T-helper 1 cell treated with Interleukin-12 subunit alpha and Interleukin-12 subunit beta and Interleukin-4 antibody, amounts not matched to agents 30 μg/mL and 1 μg/mL, for 36 hours (primary cell): ENCODE results near the gene HSF2BP.
"Not testable (repeated sequence)": the region's sequence is repeated elsewhere in the genome, so short reads cannot be mapped to it uniquely, and the experiment has no call there.

ENCODE experiments used
- H3K27ac Mint-ChIP-seq: one replicate; pipeline ENCODE4 v1.8.0; 2021; ENCODE audit warnings: mild to moderate bottlenecking, mixed read lengths
- H3K27me3 Mint-ChIP-seq: one replicate; pipeline ENCODE4 v1.8.0; 2021; ENCODE audit warnings: low read depth, mixed read lengths
- H3K36me3 Mint-ChIP-seq: one replicate; pipeline ENCODE4 v1.8.0; 2021; ENCODE audit warnings: low read depth, mixed read lengths
- H3K4me1 Mint-ChIP-seq: one replicate; pipeline ENCODE4 v1.8.0; 2021; ENCODE audit warnings: low read depth, mixed read lengths
- H3K4me3 Mint-ChIP-seq: one replicate; pipeline ENCODE4 v1.8.0; 2021; ENCODE audit warnings: mild to moderate bottlenecking, moderate library complexity, mixed read lengths
- H3K9me3 Mint-ChIP-seq: one replicate; pipeline ENCODE4 v1.8.0; 2021; ENCODE audit warnings: mixed read lengths

The HSF2BP gene

GRCh38 chr21:43692949-43693348 lies 33.7 kb upstream of the HSF2BP start:
- H3K27ac Mint-ChIP-seq, result no peak overlapping the region
- no peaks in the 10 kb centered on the region for H3K9me3 Mint-ChIP-seq
- H3K4me3 Mint-ChIP-seq, result no peak overlapping the region
- no peaks in the 10 kb centered on the region for H3K27me3 Mint-ChIP-seq
- H3K36me3 Mint-ChIP-seq, result peaks cover 27% of the 10 kb centered on the region
- H3K4me1 Mint-ChIP-seq, result peaks cover 5% of the 10 kb centered on the region

GRCh38 chr21:43691801-43692200 lies 32.5 kb upstream of the HSF2BP start:
- Mint-ChIP-seq H3K27me3 (no peaks in the 10 kb centered on the region), H3K4me1 (no peaks in the 10 kb centered on the region), H3K9me3 (no peaks in the 10 kb centered on the region), H3K4me3 (no peak overlapping the region), H3K36me3 (peaks cover 29% of the 10 kb centered on the region), H3K27ac (no peak overlapping the region)

GRCh38 chr21:43691086-43691795 lies 32.0 kb upstream of the HSF2BP start:
- Mint-ChIP-seq H3K36me3 (peaks cover 32% of the 10 kb centered on the region), H3K27me3 (no peaks in the 10 kb centered on the region), H3K4me3 (no peak overlapping the region), H3K4me1 (no peaks in the 10 kb centered on the region), H3K27ac (no peak overlapping the region), H3K9me3 (no peaks in the 10 kb centered on the region)

GRCh38 chr21:43690346-43690745 lies 31.1 kb upstream of the HSF2BP start:
- Mint-ChIP-seq H3K4me3 (no peak overlapping the region), H3K36me3 (peaks cover 28% of the 10 kb centered on the region)

GRCh38 chr21:43689556-43690337 lies 30.5 kb upstream of the HSF2BP start:
- Mint-ChIP-seq H3K27me3 (no peaks in the 10 kb centered on the region), H3K4me1 (peaks cover 5% of the 10 kb centered on the region), H3K27ac (no peak overlapping the region), H3K4me3 (no peak overlapping the region), H3K36me3 (peaks cover 30% of the 10 kb centered on the region), H3K9me3 (no peaks in the 10 kb centered on the region)

More at GRCh38 chr21:43690346-43690745, 31.1 kb upstream of the HSF2BP start:
- H3K27ac Mint-ChIP-seq, result no peak overlapping the region
- no peaks in the 10 kb centered on the region for H3K9me3 Mint-ChIP-seq
- H3K27me3 Mint-ChIP-seq, result no peaks in the 10 kb centered on the region
- no peaks in the 10 kb centered on the region for H3K4me1 Mint-ChIP-seq

- H3K27ac Mint-ChIP-seq, result no peak overlapping the region
Observed at GRCh38 chr21:43688906-43689305, 29.6 kb upstream of the HSF2BP start.

GRCh38 chr21:43687566-43688399 lies 28.5 kb upstream of the HSF2BP start:
- Mint-ChIP-seq H3K4me1 (peaks cover 11% of the 10 kb centered on the region), H3K36me3 (peaks cover 36% of the 10 kb centered on the region), H3K27ac (no peak overlapping the region), H3K9me3 (no peaks in the 10 kb centered on the region), H3K4me3 (no peak overlapping the region), H3K27me3 (no peaks in the 10 kb centered on the region)

More at GRCh38 chr21:43688906-43689305, 29.6 kb upstream of the HSF2BP start:
- peaks cover 11% of the 10 kb centered on the region for H3K4me1 Mint-ChIP-seq
- no peak overlapping the region for H3K4me3 Mint-ChIP-seq
- no peaks in the 10 kb centered on the region for H3K9me3 Mint-ChIP-seq
- H3K36me3 Mint-ChIP-seq, result peaks cover 32% of the 10 kb centered on the region
- no peaks in the 10 kb centered on the region for H3K27me3 Mint-ChIP-seq

- Mint-ChIP-seq H3K36me3 (peaks cover 37% of the 10 kb centered on the region), H3K4me1 (peaks cover 11% of the 10 kb centered on the region), H3K9me3 (no peaks in the 10 kb centered on the region), H3K27me3 (no peaks in the 10 kb centered on the region), H3K4me3 (no peak overlapping the region), H3K27ac (no peak overlapping the region)
Observed at GRCh38 chr21:43686811-43687565, 27.7 kb upstream of the HSF2BP start.

GRCh38 chr21:43684424-43684823 lies 25.1 kb upstream of the HSF2BP start:
- Mint-ChIP-seq H3K27ac (peak overlapping the region; percentile 72), H3K36me3 (peaks cover 38% of the 10 kb centered on the region), H3K4me3 (peak overlapping the region; percentile 2), H3K9me3 (no peaks in the 10 kb centered on the region), H3K27me3 (no peaks in the 10 kb centered on the region), H3K4me1 (peaks cover 16% of the 10 kb centered on the region)

- Mint-ChIP-seq H3K4me3 (no peak overlapping the region), H3K4me1 (peaks cover 16% of the 10 kb centered on the region), H3K36me3 (peaks cover 44% of the 10 kb centered on the region), H3K9me3 (no peaks in the 10 kb centered on the region), H3K27me3 (no peaks in the 10 kb centered on the region), H3K27ac (no peak overlapping the region)
Observed at GRCh38 chr21:43681650-43682049, 22.4 kb upstream of the HSF2BP start.

GRCh38 chr21:43680421-43680820 lies 21.1 kb upstream of the HSF2BP start:
- not testable (repeated sequence) for H3K4me3 Mint-ChIP-seq

GRCh38 chr21:43679951-43680350 lies 20.7 kb upstream of the HSF2BP start:
- H3K27me3 Mint-ChIP-seq, result no peaks in the 10 kb centered on the region
- H3K36me3 Mint-ChIP-seq, result peaks cover 37% of the 10 kb centered on the region
- peaks cover 15% of the 10 kb centered on the region for H3K4me1 Mint-ChIP-seq
- no peaks in the 10 kb centered on the region for H3K9me3 Mint-ChIP-seq
- H3K27ac Mint-ChIP-seq, result peak overlapping the region; percentile 6
- H3K4me3 Mint-ChIP-seq, result no peak overlapping the region

More at GRCh38 chr21:43680421-43680820, 21.1 kb upstream of the HSF2BP start:
- H3K27me3 Mint-ChIP-seq, H3K9me3 Mint-ChIP-seq, H3K27ac Mint-ChIP-seq: not testable (repeated sequence)
- peaks cover 40% of the 10 kb centered on the region for H3K36me3 Mint-ChIP-seq
- peaks cover 16% of the 10 kb centered on the region for H3K4me1 Mint-ChIP-seq

GRCh38 chr21:43676391-43676790 lies 17.1 kb upstream of the HSF2BP start:
- H3K4me3 Mint-ChIP-seq, result no peak overlapping the region
- H3K27ac Mint-ChIP-seq, result no peak overlapping the region
- H3K36me3 Mint-ChIP-seq, result peaks cover 33% of the 10 kb centered on the region
- H3K27me3 Mint-ChIP-seq, result no peaks in the 10 kb centered on the region
- H3K4me1 Mint-ChIP-seq, result peaks cover 7% of the 10 kb centered on the region
- H3K9me3 Mint-ChIP-seq, result no peaks in the 10 kb centered on the region

GRCh38 chr21:43675871-43676270 lies 16.6 kb upstream of the HSF2BP start:
- H3K4me1 Mint-ChIP-seq, result peaks cover 7% of the 10 kb centered on the region
- H3K4me3 Mint-ChIP-seq, result no peak overlapping the region
- no peaks in the 10 kb centered on the region for H3K27me3 Mint-ChIP-seq
- no peaks in the 10 kb centered on the region for H3K9me3 Mint-ChIP-seq
- H3K36me3 Mint-ChIP-seq, result peaks cover 33% of the 10 kb centered on the region
- no peak overlapping the region for H3K27ac Mint-ChIP-seq
